ENCODE measurements around the gene MAZ. TPM values are rescaled to one million over a fixed set of nuclear protein-coding genes. Genes with fewer than 3 reads are reported as not detected.

The MAZ gene
- total and polyA plus RNA-seq, 2 donors (not counting 3 experiments of a cell fraction or from before 2014, with no cell fraction given), result 165 to 311 TPM

DNA sequence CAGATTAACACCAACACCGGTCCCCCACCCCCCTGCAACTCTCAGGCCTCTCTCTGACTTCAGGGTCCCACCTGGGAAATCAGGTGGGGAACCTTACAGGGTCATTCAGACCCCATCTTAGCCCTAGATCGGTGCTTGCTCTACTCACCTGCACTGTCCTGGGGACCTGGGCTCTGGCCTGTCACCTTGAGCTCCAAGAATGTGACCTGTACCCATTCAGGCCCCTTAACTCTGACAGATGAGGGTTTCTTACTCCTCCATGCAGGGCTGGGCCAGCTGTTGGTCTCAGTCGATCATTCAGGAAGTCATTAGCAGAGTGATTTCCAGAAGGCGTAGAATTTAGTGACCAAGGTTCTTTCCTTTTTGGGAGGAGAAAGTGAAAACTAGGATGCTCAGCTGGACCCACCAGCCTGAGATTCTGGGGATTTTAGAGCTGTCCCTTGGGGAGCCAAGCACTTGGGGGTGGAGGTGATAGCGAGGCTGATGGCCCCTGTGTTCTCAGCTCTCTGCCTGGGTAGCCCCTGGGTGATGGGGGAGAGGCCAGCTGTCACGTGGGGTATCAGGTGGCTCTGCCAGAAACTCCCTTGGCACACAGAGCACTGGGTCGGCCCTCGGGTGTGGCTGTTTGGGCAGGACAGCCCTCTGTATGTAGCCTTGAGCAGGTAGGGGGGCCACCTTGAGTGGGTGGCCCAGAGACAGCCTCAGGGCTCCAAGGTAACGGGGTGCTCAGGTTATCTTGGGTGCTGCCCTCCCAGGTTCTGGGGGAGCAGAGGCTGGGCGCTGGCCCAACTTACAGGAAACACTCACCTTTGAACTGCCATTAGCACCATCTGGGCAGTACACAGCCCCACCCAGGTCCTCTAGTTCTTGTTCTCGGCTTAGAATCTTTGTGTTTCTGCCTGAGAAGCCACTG, 14.7 kb downstream of the MAZ start:
- ChIA-PET POLR2A (interaction anchor here (0.6 to 1.0 kb wide), 3 partner anchors 27 to 87 kb away, joined by 3 to 7 read pairs (median 4); no protein-coding TSS in a partner anchor), CTCF (interaction anchor here (0.6 to 8.2 kb wide), 8 partner anchors 13 to 155 kb away, joined by 3 to 140 read pairs (median 4); no protein-coding TSS in a partner anchor)
- DNase-seq (ENCODE audit: low read depth, low spot score) (no peak), FAIRE-seq (peak; percentile 83)
- H4K20me1 ChIP-seq (replicated peaks; ENCODE audit: control insufficient read depth, extremely low read depth, insufficient read depth, low read length), result no peaks in the 10 kb centered on the region
- no peaks in the 10 kb centered on the region for H3K9me3 ChIP-seq (replicated peaks; ENCODE audit: control insufficient read depth, insufficient read depth, low read length)
- H2AFZ ChIP-seq (ENCODE audit: low read depth, low read length), result no peak overlapping the region
- dilution Hi-C loops (cut with MboI; ENCODE audit: extremely low pct_ligation_motif_present, low sequenced_read_pairs) (no loop called here), intact Hi-C loops (cut with micrococcal nuclease) (loop anchor here (2.0 to 10.0 kb wide), 5 partner anchors 28 to 151 kb away; partner anchors contain the start of genes ASPHD1, CDIPT, KCTD13 and TAOK2)
- H3K27ac ChIP-seq (ENCODE audit: insufficient read depth, low read depth, low read length), result peak overlapping the region; percentile 67
- H3K9ac ChIP-seq (replicated peaks; ENCODE audit: extremely low read depth, insufficient read depth, low read length), result peak overlapping the region; percentile 63
- peaks cover 55% of the 10 kb centered on the region for H3K4me1 ChIP-seq (ENCODE audit: control insufficient read depth, extremely low read depth, insufficient read depth, low read length)
- peak overlapping the region; percentile 89 for H3K4me2 ChIP-seq (ENCODE audit: insufficient read depth, low read length)
- H3K27me3 ChIP-seq (ENCODE audit: control insufficient read depth in 2 of 2, insufficient read depth in 2 of 2, low read length in 2 of 2), result no peaks in the 10 kb centered on the region
- no peaks in the 10 kb centered on the region for H3K9me1 ChIP-seq (replicated peaks; ENCODE audit: control insufficient read depth, extremely low read depth, insufficient read depth, low read length)
- BruUV-seq (replicated peaks), result no TSS peak
- TF ChIP-seq JUN (IDR thresholded peaks at IDR 0.05; ENCODE audit: borderline replicate concordance, insufficient read depth, insufficient read length, low read depth), result no peak
- TF ChIP-seq, protein P1, sequence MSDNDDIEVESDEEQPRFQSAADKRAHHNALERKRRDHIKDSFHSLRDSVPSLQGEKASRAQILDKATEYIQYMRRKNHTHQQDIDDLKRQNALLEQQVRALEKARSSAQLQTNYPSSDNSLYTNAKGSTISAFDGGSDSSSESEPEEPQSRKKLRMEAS (IDR thresholded peaks at IDR 0.05; ENCODE audit: insufficient read depth, insufficient read length), result no peak
- TF ChIP-seq POLR2A (IDR thresholded peaks at IDR 0.05; ENCODE audit: low read depth, low read length), result no peak
- no peak for TF ChIP-seq POLR2AphosphoS5 (IDR thresholded peaks at IDR 0.05; ENCODE audit: insufficient read depth, low read depth, low read length)
- TF ChIP-seq MYC (IDR thresholded peaks at IDR 0.05; ENCODE audit: low read depth, low read length), result no peak
- TF ChIP-seq, protein P2, sequence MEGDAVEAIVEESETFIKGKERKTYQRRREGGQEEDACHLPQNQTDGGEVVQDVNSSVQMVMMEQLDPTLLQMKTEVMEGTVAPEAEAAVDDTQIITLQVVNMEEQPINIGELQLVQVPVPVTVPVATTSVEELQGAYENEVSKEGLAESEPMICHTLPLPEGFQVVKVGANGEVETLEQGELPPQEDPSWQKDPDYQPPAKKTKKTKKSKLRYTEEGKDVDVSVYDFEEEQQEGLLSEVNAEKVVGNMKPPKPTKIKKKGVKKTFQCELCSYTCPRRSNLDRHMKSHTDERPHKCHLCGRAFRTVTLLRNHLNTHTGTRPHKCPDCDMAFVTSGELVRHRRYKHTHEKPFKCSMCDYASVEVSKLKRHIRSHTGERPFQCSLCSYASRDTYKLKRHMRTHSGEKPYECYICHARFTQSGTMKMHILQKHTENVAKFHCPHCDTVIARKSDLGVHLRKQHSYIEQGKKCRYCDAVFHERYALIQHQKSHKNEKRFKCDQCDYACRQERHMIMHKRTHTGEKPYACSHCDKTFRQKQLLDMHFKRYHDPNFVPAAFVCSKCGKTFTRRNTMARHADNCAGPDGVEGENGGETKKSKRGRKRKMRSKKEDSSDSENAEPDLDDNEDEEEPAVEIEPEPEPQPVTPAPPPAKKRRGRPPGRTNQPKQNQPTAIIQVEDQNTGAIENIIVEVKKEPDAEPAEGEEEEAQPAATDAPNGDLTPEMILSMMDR (IDR thresholded peaks at IDR 0.05; ENCODE audit: extremely low read depth in 1 of 2, insufficient read depth in 1 of 2, low read depth in 1 of 2, low read length in 2 of 2), result no peak
- no peak for TF ChIP-seq EZH2 (IDR thresholded peaks at IDR 0.05; ENCODE audit: borderline replicate concordance, low read depth, low read length, severe bottlenecking)
- no peak for TF ChIP-seq FOS (IDR thresholded peaks at IDR 0.05; ENCODE audit: borderline replicate concordance, insufficient read depth, low read length)
- no peak for TF ChIP-seq GATA2 (IDR thresholded peaks at IDR 0.05; ENCODE audit: insufficient read depth, insufficient read length, low read depth, low read length)
- H3K79me2 ChIP-seq (ENCODE audit: control insufficient read depth, insufficient read depth, low read length), result peaks cover 37% of the 10 kb centered on the region
- peak overlapping the region; percentile 29 to 91 (median 60) for H3K4me3 ChIP-seq (replicated peaks in 1 of 3; ENCODE audit: insufficient read depth in 1 of 3, low read depth in 1 of 3, low read length in 3 of 3)
- peaks cover 0 to 5% of the 10 kb centered on the region in 2 experiments for H3K36me3 ChIP-seq (ENCODE audit: control insufficient read depth in 2 of 2, extremely low read depth in 1 of 2, insufficient read depth in 2 of 2, low read length in 2 of 2)

Measured in endothelial cell of umbilical vein (primary cell).